ENCODE results near the gene GALNTL6. TPM values are rescaled to one million over a fixed set of nuclear protein-coding genes. Genes with fewer than 3 reads are reported as not detected.
"Not testable (repeated sequence)": the region's sequence is repeated elsewhere in the genome, so short reads cannot be mapped to it uniquely, and the experiment has no call there.

Gene GALNTL6
- total and polyA plus RNA-seq, 7 experiments from 2014 or later = not detected

- ATAC-seq; H3K9me3 Mint-ChIP-seq; H3K9me3 ChIP-seq (ENCODE audit: control insufficient read depth in 2 of 3, low read length in 3 of 3); H3K4me3 ChIP-seq (ENCODE audit: low read length); H3K36me3 ChIP-seq (ENCODE audit: control insufficient read depth in 2 of 3, insufficient read depth in 3 of 3, low read length in 3 of 3); H3K4me1 Mint-ChIP-seq; H3K4me3 Mint-ChIP-seq; H3K36me3 Mint-ChIP-seq; POLR2A ChIA-PET; H3K4me1 ChIP-seq (ENCODE audit: control insufficient read depth in 2 of 2, insufficient read depth in 2 of 2, low read length in 2 of 2); H3K27ac Mint-ChIP-seq; intact Hi-C loops (cut with micrococcal nuclease); H3K27ac ChIP-seq (ENCODE audit: low read depth, low read length); CTCF ChIA-PET; H3K27me3 ChIP-seq (ENCODE audit: control insufficient read depth in 2 of 2, insufficient read depth in 2 of 2, low read length in 2 of 2); DNase-seq: not testable (repeated sequence)
- H3K27me3 Mint-ChIP-seq = peaks cover 0 to 19% (median 11%) of the 10 kb centered on the region in 5 donors
These were observed 1164.4 kb downstream of the GALNTL6 start for GRCh38 chr4:172977491-172978041.

- ChIA-PET POLR2A (no interaction called here), CTCF (no interaction called here)
- peaks cover 0 to 2% (median 0%) of the 10 kb centered on the region in 7 donors for H3K4me1 Mint-ChIP-seq
- no peak overlapping the region for H3K4me3 ChIP-seq (ENCODE audit: low read length)
- no peaks in the 10 kb centered on the region for H3K9me3 ChIP-seq (ENCODE audit: control insufficient read depth in 2 of 3, low read length in 3 of 3)
- H3K36me3 ChIP-seq (ENCODE audit: control insufficient read depth in 2 of 3, insufficient read depth in 3 of 3, low read length in 3 of 3) = no peaks in the 10 kb centered on the region
- intact Hi-C loops (cut with micrococcal nuclease) = no loop called here
- H3K9me3 Mint-ChIP-seq = no peaks in the 10 kb centered on the region
- H3K27me3 Mint-ChIP-seq = peaks cover 0 to 18% (median 8%) of the 10 kb centered on the region in 5 donors
- H3K4me3 Mint-ChIP-seq = no peak overlapping the region
- DNase-seq (no peak), ATAC-seq (no peak)
- no peak overlapping the region for H3K27ac Mint-ChIP-seq
- no peaks in the 10 kb centered on the region for H3K27me3 ChIP-seq (ENCODE audit: control insufficient read depth in 2 of 2, insufficient read depth in 2 of 2, low read length in 2 of 2)
- H3K27ac ChIP-seq (ENCODE audit: low read depth, low read length) = no peak overlapping the region
- H3K36me3 Mint-ChIP-seq = no peaks in the 10 kb centered on the region
- H3K4me1 ChIP-seq (ENCODE audit: control insufficient read depth in 2 of 2, insufficient read depth in 2 of 2, low read length in 2 of 2) = no peaks in the 10 kb centered on the region
These were observed 1165.6 kb downstream of the GALNTL6 start for GRCh38 chr4:172978848-172979247.

- Mint-ChIP-seq H3K36me3 (no peaks in the 10 kb centered on the region), H3K4me1 (no peaks in the 10 kb centered on the region), H3K27ac (no peak overlapping the region), H3K4me3 (no peak overlapping the region), H3K9me3 (no peaks in the 10 kb centered on the region), H3K27me3 (peaks cover 0 to 18% (median 8%) of the 10 kb centered on the region in 5 donors)
- no peak for DNase-seq
- Histone ChIP-seq H3K4me3 (ENCODE audit: low read length) (no peak overlapping the region), H3K36me3 (ENCODE audit: control insufficient read depth in 2 of 3, insufficient read depth in 3 of 3, low read length in 3 of 3) (no peaks in the 10 kb centered on the region), H3K27ac (ENCODE audit: low read depth, low read length) (no peak overlapping the region), H3K27me3 (ENCODE audit: control insufficient read depth in 2 of 2, insufficient read depth in 2 of 2, low read length in 2 of 2) (no peaks in the 10 kb centered on the region), H3K9me3 (ENCODE audit: control insufficient read depth in 2 of 3, low read length in 3 of 3) (no peaks in the 10 kb centered on the region), H3K4me1 (ENCODE audit: control insufficient read depth in 2 of 2, insufficient read depth in 2 of 2, low read length in 2 of 2) (no peaks in the 10 kb centered on the region)
- intact Hi-C loops (cut with micrococcal nuclease) = no loop called here
- no peak for ATAC-seq
- CTCF ChIA-PET = no interaction called here
- POLR2A ChIA-PET = no interaction called here
These were observed 1166.1 kb downstream of the GALNTL6 start for GRCh38 chr4:172979332-172979731.

DNA sequence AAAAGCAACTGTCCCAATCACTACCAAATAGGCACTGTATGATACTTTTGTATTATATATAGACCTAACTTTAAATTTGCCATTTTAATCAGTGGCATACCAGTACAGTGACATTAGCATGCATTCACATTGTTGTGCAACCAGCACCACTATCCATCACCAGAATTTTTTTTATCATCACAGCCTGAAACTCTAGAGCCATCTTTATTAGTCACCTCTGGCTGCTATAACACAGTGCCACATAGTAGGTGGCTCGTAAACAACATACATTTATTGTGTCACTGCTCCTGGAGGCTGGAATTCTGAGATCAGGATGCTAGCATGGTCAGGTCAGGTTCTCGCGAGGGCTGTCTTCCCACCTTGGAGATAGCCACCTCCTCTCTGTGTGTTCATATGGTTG is 1167.0 kb downstream of the GALNTL6 start:
- Histone ChIP-seq H3K9me3 (ENCODE audit: control insufficient read depth in 2 of 3, low read length in 3 of 3) (no peaks in the 10 kb centered on the region), H3K27me3 (ENCODE audit: control insufficient read depth in 2 of 2, insufficient read depth in 2 of 2, low read length in 2 of 2) (no peaks in the 10 kb centered on the region), H3K4me1 (ENCODE audit: control insufficient read depth in 2 of 2, insufficient read depth in 2 of 2, low read length in 2 of 2) (no peaks in the 10 kb centered on the region), H3K4me3 (ENCODE audit: low read length) (no peak overlapping the region), H3K27ac (ENCODE audit: low read depth, low read length) (no peak overlapping the region), H3K36me3 (ENCODE audit: control insufficient read depth in 2 of 3, insufficient read depth in 3 of 3, low read length in 3 of 3) (no peaks in the 10 kb centered on the region)
- Mint-ChIP-seq H3K4me1 (no peaks in the 10 kb centered on the region), H3K4me3 (no peak overlapping the region), H3K27ac (no peak overlapping the region), H3K27me3 (peaks cover 0 to 18% (median 8%) of the 10 kb centered on the region in 5 donors), H3K36me3 (no peaks in the 10 kb centered on the region), H3K9me3 (no peaks in the 10 kb centered on the region)
- intact Hi-C loops (cut with micrococcal nuclease) = no loop called here
- POLR2A ChIA-PET = no interaction called here
- no peak for ATAC-seq
- CTCF ChIA-PET = no interaction called here
- no peak for DNase-seq

DNA sequence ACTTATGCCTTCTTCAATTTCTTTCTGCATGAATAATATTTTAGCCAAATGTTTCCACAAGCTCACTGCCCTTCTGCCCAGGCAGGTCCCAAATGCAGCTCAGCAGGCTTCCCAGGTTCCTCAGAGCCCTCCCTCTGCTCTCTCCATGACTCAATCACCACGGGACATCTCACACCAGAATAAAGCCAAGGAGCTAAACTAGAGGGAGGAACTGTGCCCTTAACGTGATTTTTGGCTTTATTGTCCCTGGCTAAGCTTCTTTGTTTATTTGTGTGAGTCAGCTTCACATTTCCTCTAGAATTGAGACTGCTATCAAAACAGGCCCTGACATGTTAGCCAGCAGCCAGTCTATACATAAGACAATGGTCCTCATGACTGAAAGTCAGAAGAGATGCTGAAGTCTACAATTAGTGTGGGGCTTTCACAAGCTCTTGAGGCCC is 1169.0 kb downstream of the GALNTL6 start:
- no peaks in the 10 kb centered on the region for H3K36me3 Mint-ChIP-seq
- H3K36me3 ChIP-seq (ENCODE audit: control insufficient read depth in 2 of 3, insufficient read depth in 3 of 3, low read length in 3 of 3) = no peaks in the 10 kb centered on the region
- ChIA-PET CTCF (interaction anchor here (0.6 kb wide), 1 partner anchor 1303 kb away, joined by 3 read pairs; no protein-coding TSS in a partner anchor), POLR2A (no interaction called here)
- no peaks in the 10 kb centered on the region for H3K4me1 ChIP-seq (ENCODE audit: control insufficient read depth in 2 of 2, insufficient read depth in 2 of 2, low read length in 2 of 2)
- no peak overlapping the region for H3K4me3 Mint-ChIP-seq
- no peak overlapping the region for H3K27ac ChIP-seq (ENCODE audit: low read depth, low read length)
- intact Hi-C loops (cut with micrococcal nuclease) = no loop called here
- no peak overlapping the region for H3K4me3 ChIP-seq (ENCODE audit: low read length)
- no peaks in the 10 kb centered on the region for H3K4me1 Mint-ChIP-seq
- ATAC-seq = no peak
- no peaks in the 10 kb centered on the region for H3K9me3 ChIP-seq (ENCODE audit: control insufficient read depth in 2 of 3, low read length in 3 of 3)
- H3K27me3 ChIP-seq (ENCODE audit: control insufficient read depth in 2 of 2, insufficient read depth in 2 of 2, low read length in 2 of 2) = no peaks in the 10 kb centered on the region
- peaks cover 0 to 24% (median 12%) of the 10 kb centered on the region in 5 donors for H3K27me3 Mint-ChIP-seq
- peaks cover 0 to 9% (median 0%) of the 10 kb centered on the region in 11 donors for H3K9me3 Mint-ChIP-seq
- no peak overlapping the region for H3K27ac Mint-ChIP-seq
- no peak for DNase-seq

DNA sequence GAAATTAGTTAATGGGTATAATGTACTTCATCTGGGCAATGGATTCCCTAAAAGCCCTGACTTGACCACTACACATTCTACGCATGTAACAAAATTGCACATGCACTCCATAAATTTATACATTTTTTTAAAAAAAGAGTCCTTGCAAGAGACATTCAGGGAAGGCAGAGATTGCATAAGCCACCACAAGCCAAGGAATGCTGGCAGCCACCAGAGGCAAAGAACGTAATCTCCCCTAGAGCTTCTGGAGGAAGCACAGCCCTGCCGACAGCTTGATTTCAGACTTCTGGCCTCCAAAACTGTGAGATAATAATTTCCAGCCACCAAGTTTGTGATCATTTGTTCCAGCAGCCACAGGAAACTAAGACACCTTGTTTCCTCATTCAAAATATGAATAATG is 1169.8 kb downstream of the GALNTL6 start:
- H3K27me3 Mint-ChIP-seq = peaks cover 0 to 20% (median 12%) of the 10 kb centered on the region in 5 donors
- H3K4me3 Mint-ChIP-seq = no peak overlapping the region
- H3K4me3 ChIP-seq (ENCODE audit: low read length) = no peak overlapping the region
- no peaks in the 10 kb centered on the region for H3K27me3 ChIP-seq (ENCODE audit: control insufficient read depth in 2 of 2, insufficient read depth in 2 of 2, low read length in 2 of 2)
- CTCF ChIA-PET = interaction anchor here (0.6 kb wide), 1 partner anchor 64 kb away, joined by 3 read pairs; no protein-coding TSS in a partner anchor
- peaks cover 0 to 3% (median 0%) of the 10 kb centered on the region in 5 donors for H3K36me3 Mint-ChIP-seq
- H3K4me1 ChIP-seq (ENCODE audit: control insufficient read depth in 2 of 2, insufficient read depth in 2 of 2, low read length in 2 of 2) = no peaks in the 10 kb centered on the region
- no peaks in the 10 kb centered on the region for H3K4me1 Mint-ChIP-seq
- H3K27ac ChIP-seq (ENCODE audit: low read depth, low read length) = no peak overlapping the region
- no peaks in the 10 kb centered on the region for H3K36me3 ChIP-seq (ENCODE audit: control insufficient read depth in 2 of 3, insufficient read depth in 3 of 3, low read length in 3 of 3)
- DNase-seq = no peak
- H3K9me3 Mint-ChIP-seq = peaks cover 0 to 15% (median 4%) of the 10 kb centered on the region in 11 donors
- H3K27ac Mint-ChIP-seq = no peak overlapping the region
- no peak for ATAC-seq
- H3K9me3 ChIP-seq (ENCODE audit: control insufficient read depth in 2 of 3, low read length in 3 of 3) = no peaks in the 10 kb centered on the region
- POLR2A ChIA-PET = no interaction called here
- intact Hi-C loops (cut with micrococcal nuclease) = no loop called here

DNA sequence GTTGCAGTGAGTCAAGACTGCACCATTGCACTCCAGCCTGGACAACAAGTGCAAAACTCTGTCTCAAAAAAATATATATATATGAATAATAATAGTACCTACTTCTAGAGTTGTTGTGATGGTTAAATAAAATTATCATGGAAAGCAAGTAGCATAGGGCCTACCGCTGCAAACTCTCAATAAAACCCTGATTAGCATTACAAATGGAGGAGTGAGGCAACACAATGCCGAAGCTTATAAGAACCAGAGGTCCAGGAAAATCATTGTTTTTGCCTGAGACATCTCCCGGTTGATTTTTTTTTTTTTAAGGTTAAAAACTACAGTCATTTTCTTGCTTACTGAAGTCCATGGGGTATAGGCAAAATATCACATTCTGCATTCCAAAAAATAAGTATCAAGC is 1170.4 kb downstream of the GALNTL6 start:
- ATAC-seq (no peak), DNase-seq (no peak)
- no peak overlapping the region for H3K4me3 Mint-ChIP-seq
- no peaks in the 10 kb centered on the region for H3K4me1 Mint-ChIP-seq
- Histone ChIP-seq H3K27me3 (ENCODE audit: control insufficient read depth in 2 of 2, insufficient read depth in 2 of 2, low read length in 2 of 2) (no peaks in the 10 kb centered on the region), H3K36me3 (ENCODE audit: control insufficient read depth in 2 of 3, insufficient read depth in 3 of 3, low read length in 3 of 3) (no peaks in the 10 kb centered on the region), H3K4me1 (ENCODE audit: control insufficient read depth in 2 of 2, insufficient read depth in 2 of 2, low read length in 2 of 2) (no peaks in the 10 kb centered on the region), H3K27ac (ENCODE audit: low read depth, low read length) (no peak overlapping the region), H3K4me3 (ENCODE audit: low read length) (no peak overlapping the region), H3K9me3 (ENCODE audit: control insufficient read depth in 2 of 3, low read length in 3 of 3) (peaks cover 0 to 6% (median 0%) of the 10 kb centered on the region in 3 experiments)
- no peak overlapping the region for H3K27ac Mint-ChIP-seq
- intact Hi-C loops (cut with micrococcal nuclease) = no loop called here
- peaks cover 0 to 6% (median 0%) of the 10 kb centered on the region in 5 donors for H3K36me3 Mint-ChIP-seq
- ChIA-PET CTCF (interaction anchor here (0.6 kb wide), 1 partner anchor 64 kb away, joined by 3 read pairs; no protein-coding TSS in a partner anchor), POLR2A (no interaction called here)
- H3K27me3 Mint-ChIP-seq = peaks cover 0 to 20% (median 6%) of the 10 kb centered on the region in 5 donors
- H3K9me3 Mint-ChIP-seq = peaks cover 0 to 21% (median 9%) of the 10 kb centered on the region in 11 donors

Data from naive thymus-derived CD4-positive, alpha-beta T cell (primary cell).